H9 (cell line): ENCODE measurements around the gene PTCD2. TPM values are rescaled to one million over a fixed set of nuclear protein-coding genes. Genes with fewer than 3 reads are reported as not detected.

Experiments used
- DNase-seq: peaks from one replicate; pipeline ENCODE4 v3.0.0-alpha.2; 2017
- H2AFZ ChIP-seq: one replicate; pipeline ENCODE4 v1.6.1; 2013; ENCODE audit warnings: mild to moderate bottlenecking, low read length, control low read depth, moderate library complexity
- H2AK5ac ChIP-seq: 2 replicates; pipeline ENCODE4 v1.6.1; 2013; ENCODE audit warnings: low read length, control low read depth, mixed read lengths; ENCODE audit not compliant: insufficient read length
- H2BK120ac ChIP-seq: one replicate; pipeline ENCODE4 v1.6.1; 2013; ENCODE audit warnings: low read depth, mild to moderate bottlenecking, low read length, control low read depth, inconsistent platforms; ENCODE audit not compliant: poor library complexity, severe bottlenecking
- H2BK12ac ChIP-seq: 2 replicates; pipeline ENCODE4 v1.6.1; 2013; ENCODE audit warnings: low read length, control low read depth, mixed read lengths, low read depth; ENCODE audit not compliant: insufficient read length
- H2BK15ac ChIP-seq: 2 replicates; pipeline ENCODE4 v1.6.1; 2013; ENCODE audit warnings: low read depth, low read length, control low read depth
- H2BK20ac ChIP-seq: one replicate; pipeline ENCODE4 v1.6.1; 2013; ENCODE audit warnings: low read depth, mild to moderate bottlenecking, low read length, control low read depth, inconsistent platforms; ENCODE audit not compliant: poor library complexity, severe bottlenecking
- H2BK5ac ChIP-seq: 2 replicates; pipeline ENCODE4 v1.6.1; 2013; ENCODE audit warnings: low read length, control low read depth, mixed read lengths; ENCODE audit not compliant: insufficient read length
- H3K14ac ChIP-seq: 2 replicates; pipeline ENCODE4 v1.6.1; 2013; ENCODE audit warnings: low read length, control low read depth; ENCODE audit not compliant: insufficient read depth
- H3K18ac ChIP-seq: 2 replicates; pipeline ENCODE4 v1.6.1; 2013; ENCODE audit warnings: low read depth, mild to moderate bottlenecking, mixed read lengths, low read length, control low read depth; ENCODE audit not compliant: insufficient read length
- H3K23ac ChIP-seq: 2 replicates; pipeline ENCODE4 v1.6.1; 2013; ENCODE audit warnings: low read length, control low read depth, mixed read lengths, low read depth; ENCODE audit not compliant: insufficient read length
- H3K23me2 ChIP-seq: 2 replicates; pipeline ENCODE4 v1.6.1; 2013; ENCODE audit warnings: low read depth, mild to moderate bottlenecking, mixed read lengths, low read length, control low read depth; ENCODE audit not compliant: insufficient read length, poor library complexity, severe bottlenecking
- H3K27ac ChIP-seq: 2 replicates; pipeline ENCODE4 v1.5.1; 2013; ENCODE audit warnings: low read length, control low read depth, mixed read lengths, low read depth; ENCODE audit not compliant: insufficient read length
- H3K27me3 ChIP-seq: 2 replicates; pipeline ENCODE4 v1.6.1; 2013; ENCODE audit warnings: low read length, control low read depth, inconsistent platforms; ENCODE audit not compliant: insufficient read depth
- H3K4ac ChIP-seq: 2 replicates; pipeline ENCODE4 v1.6.1; 2013; ENCODE audit warnings: low read depth, mild to moderate bottlenecking, control low read depth, inconsistent platforms, low read length, moderate library complexity
- H3K4me1 ChIP-seq: 2 replicates; pipeline ENCODE4 v1.6.1; 2013; ENCODE audit warnings: low read length, control low read depth, inconsistent platforms; ENCODE audit not compliant: insufficient read depth
- H3K4me2 ChIP-seq: 2 replicates; pipeline ENCODE4 v1.6.1; 2013; ENCODE audit warnings: low read length, control low read depth, mixed read lengths; ENCODE audit not compliant: insufficient read length, insufficient read depth
- H3K56ac ChIP-seq: 2 replicates; pipeline ENCODE4 v1.6.1; 2013; ENCODE audit warnings: low read depth, mild to moderate bottlenecking, mixed read lengths, low read length, control low read depth; ENCODE audit not compliant: insufficient read length
- H3K79me1 ChIP-seq: 2 replicates; pipeline ENCODE4 v1.6.1; 2013; ENCODE audit warnings: low read depth, mild to moderate bottlenecking, moderate library complexity, low read length, control low read depth, inconsistent platforms; ENCODE audit not compliant: insufficient read depth, poor library complexity, severe bottlenecking
- H3K79me2 ChIP-seq: 2 replicates; pipeline ENCODE4 v1.6.1; 2013; ENCODE audit warnings: low read length, control low read depth, inconsistent platforms; ENCODE audit not compliant: insufficient read depth
- H3K9ac ChIP-seq: 2 replicates; pipeline ENCODE4 v1.6.1; 2013; ENCODE audit warnings: low read length, control low read depth, mixed read lengths; ENCODE audit not compliant: insufficient read length; ENCODE audit errors: extremely low read depth
- H3K9me3 ChIP-seq: one replicate; pipeline ENCODE4 v1.6.1; 2013; ENCODE audit warnings: low read depth, low read length, inconsistent platforms; ENCODE audit not compliant: control insufficient read depth
- H3T11ph ChIP-seq: one replicate; pipeline ENCODE4 v1.6.1; 2013; ENCODE audit warnings: mild to moderate bottlenecking, low read length, control low read depth, inconsistent platforms
- H4K20me1 ChIP-seq: one replicate; pipeline ENCODE4 v1.6.1; 2013; ENCODE audit not compliant: control insufficient read depth, insufficient read length, insufficient read depth
- H4K5ac ChIP-seq: 2 replicates; pipeline ENCODE4 v1.6.1; 2013; ENCODE audit warnings: low read depth, mild to moderate bottlenecking, mixed read lengths, low read length, control low read depth; ENCODE audit not compliant: insufficient read length
- H4K8ac ChIP-seq: replicated peaks from 2 replicates; pipeline ENCODE4 v1.6.1; 2013; ENCODE audit warnings: low read length, control low read depth, mixed read lengths, low read depth; ENCODE audit not compliant: insufficient read length
- H4K91ac ChIP-seq: 2 replicates; pipeline ENCODE4 v1.6.1; 2013; ENCODE audit warnings: low read depth, mild to moderate bottlenecking, moderate library complexity, mixed read lengths, low read length, control low read depth; ENCODE audit not compliant: insufficient read length
- H3K27ac Mint-ChIP-seq, 3 experiments: 2 replicates in 2 of 3; 3 replicates in 1 of 3; pipeline ENCODE4 v1.8.0; 2020 to 2021; ENCODE audit warnings: mixed read lengths in 3 of 3, mild to moderate bottlenecking in 1 of 3, moderate library complexity in 1 of 3
- H3K27me3 Mint-ChIP-seq: 2 replicates; pipeline ENCODE4 v1.8.0; 2021; ENCODE audit warnings: low read depth, mild to moderate bottlenecking, moderate library complexity, mixed read lengths
- H3K36me3 Mint-ChIP-seq, 3 experiments: 2 replicates in 2 of 3; 3 replicates in 1 of 3; pipeline ENCODE4 v1.8.0; 2020 to 2021; ENCODE audit warnings: low read depth in 3 of 3, mixed read lengths in 3 of 3; ENCODE audit not compliant: insufficient read depth in 1 of 3
- H3K4me1 Mint-ChIP-seq, 2 experiments: 2 replicates each; pipeline ENCODE4 v1.8.0; 2020; ENCODE audit warnings: mixed read lengths in 2 of 2
- H3K4me3 Mint-ChIP-seq, 2 experiments: 2 replicates in 1 of 2; 3 replicates in 1 of 2; pipeline ENCODE4 v1.8.0; 2020 to 2021; ENCODE audit warnings: mild to moderate bottlenecking in 2 of 2, mixed read lengths in 2 of 2, moderate library complexity in 1 of 2
- H3K9me3 Mint-ChIP-seq, 2 experiments: 2 replicates in 1 of 2; 3 replicates in 1 of 2; pipeline ENCODE4 v1.8.0; 2020; ENCODE audit warnings: mild to moderate bottlenecking in 2 of 2, mixed read lengths in 2 of 2, moderate library complexity in 1 of 2
- CTCF ChIP-seq: fragments of 200-600 bp; sonication (generic); conservative IDR thresholded peaks from 3 replicates; pipeline ENCODE4 v1.8.0; 2021; ENCODE audit warnings: antibody characterized with exemption, mild to moderate bottlenecking
- WGBS: extraction: QIAGEN DNeasy Blood & Tissue Kit; methylation state at CpG from one replicate; pipeline ENCODE4 v1.1.7; 2013; ENCODE audit warnings: missing lambda C conversion rate, low lambda C conversion rate, mixed read lengths; ENCODE audit not compliant: insufficient read length; ENCODE audit errors: extremely low coverage; 5-methylcytosine and 5-hydroxymethylcytosine counted together
- total RNA-seq: library from RNA; stranded (reverse); gene quantifications from 2 replicates; pipeline ENCODE4 v1.2.1, GENCODE V29; 2021

PTCD2 gene
- total RNA-seq, 1 experiment from 2014 or later = 12.7 TPM

GRCh38 chr5:72364171-72364570 is 44.0 kb downstream of the PTCD2 start:
- Histone ChIP-seq H3K4ac (no peak overlapping the region), H3K9ac (no peak overlapping the region), H4K91ac (no peak overlapping the region), H3K79me2 (no peaks in the 10 kb centered on the region), H4K5ac (no peak overlapping the region), H2AK5ac (no peak overlapping the region), H2BK120ac (no peak overlapping the region), H3K56ac (no peak overlapping the region), H3K4me1 (peaks cover 4% of the 10 kb centered on the region; the same call in 1 of the 2 replicates), H3K4me2 (no peak overlapping the region), H3T11ph (no peak overlapping the region), H3K23me2 (no peaks in the 10 kb centered on the region), H2BK12ac (no peak overlapping the region), H3K18ac (no peak overlapping the region), H4K20me1 (no peaks in the 10 kb centered on the region), H3K27ac (no peak overlapping the region), H2AFZ (no peak overlapping the region), H2BK20ac (no peak overlapping the region), H3K14ac (no peak overlapping the region), H3K9me3 (no peaks in the 10 kb centered on the region), H4K8ac (no peak overlapping the region), H3K23ac (no peak overlapping the region), H3K27me3 (no peaks in the 10 kb centered on the region), H2BK15ac (no peak overlapping the region), H2BK5ac (no peak overlapping the region), H3K79me1 (no peaks in the 10 kb centered on the region)
- WGBS = no CpG with 5 or more reads among the region's 1 CpG
- Mint-ChIP-seq H3K9me3 (peaks cover 0 to 2% of the 10 kb centered on the region in 2 experiments; a peak in 1 of 5 replicates), H3K4me1 (peaks cover 21 to 37% of the 10 kb centered on the region in 2 experiments), H3K4me3 (no peak overlapping the region), H3K27me3 (no peaks in the 10 kb centered on the region), H3K27ac (no peak overlapping the region), H3K36me3 (peaks cover 15 to 30% (median 30%) of the 10 kb centered on the region in 3 experiments)
- DNase-seq = no peak
- TF ChIP-seq CTCF = no peak
